Sciatic nerve (tissue), 2 donors: ENCODE data around the gene ARL5C. TPM values are rescaled to one million over a fixed set of nuclear protein-coding genes. Genes with fewer than 3 reads are reported as not detected.

Experiments
- ATAC-seq: fragments of 200-7000 bp; cut with Tn5 transposase; one replicate; pipeline ENCODE4 v1.9.1; 2020; ENCODE audit warnings: mild to moderate bottlenecking, moderate library complexity
- DNase-seq: peaks from one replicate; pipeline ENCODE4 v3.0.0-alpha.2; 2020; ENCODE audit warnings: low spot score
- intact Hi-C: fragments of 100-400 bp; cut with DNase I; formaldehyde crosslinking; loops from one replicate; pipeline ENCODE4 v1.14.2; 2022
- total RNA-seq: library from RNA; stranded (reverse); fragmentation: NEBNext Ultra II Directional; extraction: Animal tissue kit (Norgen Biotek cat#: 25700); gene quantifications from one replicate; pipeline ENCODE4 v1.2.1, GENCODE V29; 2021
- donor health status: DM: no; HTN: no; CAD: no.
- donor health status: DM: no; HTN: no; CAD: no.

ARL5C gene
- total RNA-seq, 1 donor from 2014 or later = not detected

DNA sequence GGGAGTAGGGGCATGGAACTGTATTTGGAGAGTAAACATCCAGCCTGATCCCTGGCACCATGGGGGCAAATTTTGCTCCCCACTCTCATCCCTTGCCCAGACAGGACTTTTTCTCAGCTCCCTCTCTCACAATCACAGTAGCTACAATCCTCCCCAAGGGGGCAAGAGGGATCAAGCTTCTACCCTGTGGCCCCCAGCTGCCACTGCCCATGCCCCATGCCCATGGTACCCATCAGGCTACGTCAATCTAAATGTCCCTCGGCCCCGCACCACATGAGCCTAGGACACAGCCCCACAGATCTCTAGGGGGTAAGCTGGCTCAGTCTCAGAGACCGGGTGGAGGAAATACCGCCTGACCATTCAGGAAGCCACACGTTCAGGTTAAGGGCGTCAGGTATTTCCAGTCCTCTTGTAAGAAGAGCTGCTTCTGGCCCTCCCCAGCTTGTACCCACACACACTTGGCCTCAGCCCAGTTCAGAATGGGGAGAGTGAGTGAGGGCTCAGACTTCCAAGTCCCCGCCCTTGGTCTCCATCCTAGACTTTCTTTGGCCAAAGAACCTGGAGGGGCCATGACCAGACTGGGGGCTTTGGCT, 29.7 kb upstream of the ARL5C start:
- no peak for ATAC-seq
- DNase-seq = no peak
- intact Hi-C loops = no loop called here

DNA sequence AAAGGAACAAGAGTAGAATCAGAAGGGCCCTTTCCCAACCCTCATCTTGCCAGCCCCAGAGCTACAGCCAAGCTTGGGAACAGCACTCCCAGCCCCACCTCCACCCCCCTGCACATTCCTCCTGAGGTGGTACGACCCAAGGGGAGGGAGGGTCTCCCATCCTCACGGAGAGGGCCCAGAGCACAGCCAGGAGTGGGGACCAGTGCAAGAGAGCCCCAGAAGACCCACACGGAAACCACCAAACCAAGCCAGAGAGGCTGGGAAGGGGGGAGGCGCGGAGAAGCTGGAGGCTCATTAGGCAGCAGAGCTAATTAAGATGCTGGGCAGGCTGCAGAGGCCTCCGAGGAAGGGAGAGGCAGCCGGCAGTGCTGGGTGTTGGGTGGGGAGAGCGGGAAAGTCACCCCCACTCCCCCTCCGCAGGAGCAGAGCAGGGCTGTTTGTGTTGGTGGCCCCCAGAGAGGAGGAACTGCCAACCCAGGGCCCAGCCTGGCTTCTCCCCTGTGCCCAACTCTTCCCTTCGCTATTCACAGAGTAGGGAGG, 29.1 kb upstream of the ARL5C start:
- DNase-seq (no peak), ATAC-seq (no peak)
- intact Hi-C loops = no loop called here

DNA sequence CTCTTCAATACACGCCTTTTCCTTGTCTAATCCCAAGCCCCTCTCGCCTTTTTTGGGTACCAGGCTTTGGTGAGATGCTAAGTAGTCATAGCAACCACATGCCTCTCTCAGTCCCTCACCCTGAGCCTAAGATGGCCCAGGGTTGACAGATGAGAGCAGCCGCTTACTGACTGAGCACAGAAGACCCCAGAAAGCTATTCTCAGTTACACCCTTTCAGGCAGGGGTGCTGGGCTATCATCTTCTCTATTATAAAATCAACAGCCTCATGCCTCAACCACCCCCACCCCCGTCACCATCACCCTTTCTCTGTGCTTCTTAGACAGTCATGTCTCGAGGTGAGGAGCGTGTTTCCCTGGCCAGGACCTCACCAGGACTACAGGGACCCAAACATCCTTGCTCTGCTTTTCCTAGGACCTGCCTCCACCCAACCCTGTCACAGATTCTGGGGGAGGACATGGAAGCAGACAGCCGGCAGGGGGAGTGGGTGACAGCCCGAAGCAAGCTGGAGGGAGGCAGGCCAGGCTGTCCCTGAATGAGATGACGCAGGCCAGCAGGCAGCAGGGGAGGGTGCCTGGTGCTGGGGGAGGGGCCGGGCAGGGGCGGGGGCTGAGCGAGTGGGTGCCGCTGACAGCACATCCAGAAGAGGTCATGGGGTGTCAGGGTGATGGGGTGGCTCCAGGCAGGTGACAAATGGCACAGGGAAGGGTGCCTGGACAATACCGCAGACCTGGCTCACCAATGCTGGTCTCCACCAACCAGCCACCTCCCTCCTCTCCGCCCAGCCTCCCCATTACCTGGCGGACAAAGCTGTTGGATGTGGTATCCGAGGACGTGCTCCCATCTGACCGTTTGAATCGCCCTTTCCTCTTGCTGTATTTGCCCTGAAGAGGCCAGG, 28.4 kb upstream of the ARL5C start:
- ATAC-seq (peak; percentile 31), DNase-seq (no peak)
- intact Hi-C loops = no loop called here

DNA sequence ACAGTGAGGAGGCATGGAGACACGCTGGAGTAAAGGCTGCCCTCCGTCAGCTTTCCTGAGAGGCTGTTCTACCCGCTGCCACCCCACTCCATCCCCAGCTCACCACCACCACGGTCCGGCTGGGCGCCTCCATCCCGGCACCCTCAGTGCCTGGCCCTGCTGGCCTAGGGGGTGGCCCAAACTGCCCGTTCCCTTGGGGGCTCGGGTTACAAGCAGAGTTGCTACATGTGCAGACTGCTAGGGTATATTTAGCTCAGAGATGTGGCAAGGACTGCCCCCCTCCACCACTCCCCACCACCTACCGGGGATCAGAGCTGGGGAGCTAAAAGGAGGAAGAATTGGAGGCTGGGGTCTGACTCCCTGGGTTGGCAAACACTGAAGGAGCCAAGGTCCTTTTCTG, 27.4 kb upstream of the ARL5C start:
- no peak for ATAC-seq
- intact Hi-C loops = no loop called here
- DNase-seq = no peak

DNA sequence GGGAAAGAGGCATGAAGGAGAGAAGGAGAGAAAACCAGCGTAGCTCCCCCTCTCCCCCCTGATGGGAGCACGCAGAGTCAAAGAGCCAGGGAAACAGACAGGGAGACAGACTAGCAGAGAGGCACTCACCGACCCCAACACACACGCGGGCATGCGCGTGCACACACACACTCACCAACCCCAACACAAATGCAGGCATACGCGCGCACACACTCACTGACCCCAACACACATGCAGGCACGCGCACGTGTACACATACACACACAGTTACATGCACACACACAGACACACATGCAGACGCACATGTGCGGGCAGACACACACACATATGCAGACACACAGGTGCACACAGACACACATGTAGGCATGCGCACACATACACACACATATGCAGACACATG, 26.9 kb upstream of the ARL5C start:
- ATAC-seq (no peak), DNase-seq (no peak)
- intact Hi-C loops = no loop called here

DNA sequence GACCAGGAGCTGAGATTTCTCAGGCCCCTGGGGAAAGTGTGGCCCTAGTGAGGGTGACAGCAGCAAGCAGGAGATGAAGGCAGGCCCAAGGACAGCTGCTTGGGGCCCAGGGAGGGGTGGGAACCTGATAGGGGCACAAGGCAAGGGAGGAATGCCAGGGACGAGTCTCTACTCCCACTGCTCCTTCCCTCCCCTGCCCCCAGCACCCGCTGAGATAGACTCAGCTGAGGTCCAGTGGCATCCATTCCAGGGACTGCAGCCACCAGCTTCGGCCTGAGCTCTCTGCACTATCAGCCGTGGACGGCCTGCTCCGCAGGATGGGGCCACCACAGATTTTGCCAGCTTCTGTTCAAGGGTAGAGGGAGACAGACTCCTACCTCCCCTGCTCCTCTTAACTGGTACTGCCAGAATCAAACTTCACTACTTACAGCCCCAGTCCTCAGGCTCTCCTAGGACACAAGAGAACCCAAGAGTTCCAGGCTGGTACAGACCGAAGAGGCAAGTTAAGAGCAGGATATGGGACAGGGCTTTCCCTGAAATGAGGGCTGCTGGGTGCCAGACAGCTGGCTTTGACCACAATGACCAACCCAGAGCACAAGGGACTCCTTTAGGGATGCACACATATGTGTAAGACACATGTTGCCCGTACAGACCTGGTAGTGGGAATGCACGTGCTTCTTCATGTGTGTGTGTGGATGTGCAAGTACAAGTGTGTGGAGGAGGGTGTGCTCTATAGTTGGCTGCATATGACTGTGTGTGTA, 26.0 kb upstream of the ARL5C start:
- intact Hi-C loops = no loop called here
- no peak for ATAC-seq
- no peak for DNase-seq

DNA sequence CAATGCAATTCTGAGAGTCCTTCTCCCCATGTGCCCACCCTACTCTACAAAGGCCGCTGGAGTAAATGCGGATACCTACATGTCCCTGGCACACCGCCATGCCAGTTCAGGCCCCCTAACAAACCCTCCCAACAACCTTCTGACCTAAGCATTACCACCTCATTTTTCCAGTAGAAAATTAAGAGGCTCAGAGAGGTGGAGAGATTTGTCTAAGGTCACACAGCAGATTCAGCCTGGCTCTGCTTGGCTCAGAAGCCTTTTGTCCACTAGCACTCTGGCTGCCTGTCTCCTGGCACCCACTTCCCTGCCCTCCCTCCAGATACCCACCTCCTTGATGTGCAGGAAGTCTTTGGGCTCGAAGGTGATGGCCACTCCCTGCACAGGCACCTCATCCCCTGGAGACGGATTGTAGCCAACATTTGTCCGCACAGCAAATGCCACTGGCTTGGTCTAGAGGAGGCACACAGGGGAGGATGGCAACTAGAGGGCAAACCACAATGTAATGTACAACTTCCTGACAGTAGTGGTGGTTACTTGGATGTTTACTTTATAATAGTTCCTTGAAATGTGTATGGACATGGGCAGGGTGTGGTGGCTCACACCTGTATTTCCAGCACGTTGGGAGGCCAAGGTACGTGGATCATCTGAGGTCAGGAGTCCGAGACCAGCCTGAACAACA, 21.3 kb upstream of the ARL5C start:
- intact Hi-C loops = no loop called here
- no peak for ATAC-seq
- no peak for DNase-seq

DNA sequence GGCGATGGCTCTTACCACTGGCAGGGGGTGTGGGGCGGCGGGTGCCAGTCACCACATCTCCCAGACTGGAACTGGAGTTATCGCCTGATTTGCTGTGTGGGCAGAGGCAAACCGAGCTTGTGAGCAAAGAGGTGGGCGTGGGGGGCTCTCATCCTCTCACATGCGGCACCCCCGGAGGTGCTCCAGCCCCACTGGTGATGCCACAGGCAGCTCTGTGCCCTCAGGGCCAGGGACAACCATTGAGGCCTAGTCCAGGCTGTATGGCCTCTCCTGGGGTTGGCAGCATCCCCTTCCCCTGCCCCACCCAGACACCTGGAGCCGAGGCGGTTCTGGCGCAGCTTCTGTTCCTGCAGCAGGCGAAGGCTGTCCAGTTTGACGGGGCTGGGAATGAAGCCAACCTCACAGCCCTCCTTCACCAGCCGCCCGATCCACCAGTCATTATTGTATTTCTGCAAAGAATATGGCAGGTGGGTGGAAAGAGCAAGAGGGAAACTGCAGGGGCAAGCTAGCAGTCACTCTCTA, 20.6 kb upstream of the ARL5C start:
- DNase-seq (no peak), ATAC-seq (no peak)
- intact Hi-C loops = no loop called here

DNA sequence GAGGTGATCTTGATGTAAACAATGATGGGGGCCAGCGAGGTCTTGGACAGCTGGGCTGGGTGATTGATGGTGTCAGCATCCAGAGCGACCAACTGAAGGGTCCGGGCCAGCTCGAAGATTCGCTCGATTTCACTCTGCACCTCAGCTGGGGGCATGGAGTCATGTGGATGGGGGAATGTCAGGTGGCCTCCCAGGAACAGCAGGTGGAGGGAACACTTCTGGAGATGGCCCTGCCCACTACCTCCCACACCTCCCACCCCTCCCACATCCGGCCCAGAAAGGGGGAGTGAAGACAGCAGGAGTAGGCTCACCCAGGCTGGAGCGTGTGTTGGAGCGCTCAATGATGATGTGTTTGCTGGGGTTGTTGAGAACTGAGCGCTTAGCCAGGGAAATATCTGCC, 17.8 kb upstream of the ARL5C start:
- no peak for ATAC-seq
- no peak for DNase-seq
- intact Hi-C loops = no loop called here

DNA sequence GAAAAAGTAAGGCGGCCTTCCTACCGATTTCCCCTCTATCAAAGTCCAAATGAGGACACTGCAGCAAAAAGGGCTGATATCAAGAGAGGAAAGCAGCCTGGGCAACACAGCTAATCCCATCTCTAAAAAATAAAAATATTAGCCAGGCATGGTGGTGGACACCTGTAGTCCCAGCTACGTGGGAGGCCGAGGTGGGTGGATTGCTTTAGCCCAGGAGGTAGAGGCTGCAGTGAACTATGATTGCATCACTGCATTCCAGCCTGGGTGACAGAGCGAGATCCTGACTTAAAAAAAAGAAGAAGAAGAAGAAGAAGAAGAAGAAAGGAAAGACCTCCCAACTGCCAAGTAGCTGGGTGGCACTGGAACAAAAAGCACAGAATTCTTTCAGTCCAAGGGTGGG, 17.1 kb upstream of the ARL5C start:
- no peak for ATAC-seq
- DNase-seq = no peak
- intact Hi-C loops = no loop called here

DNA sequence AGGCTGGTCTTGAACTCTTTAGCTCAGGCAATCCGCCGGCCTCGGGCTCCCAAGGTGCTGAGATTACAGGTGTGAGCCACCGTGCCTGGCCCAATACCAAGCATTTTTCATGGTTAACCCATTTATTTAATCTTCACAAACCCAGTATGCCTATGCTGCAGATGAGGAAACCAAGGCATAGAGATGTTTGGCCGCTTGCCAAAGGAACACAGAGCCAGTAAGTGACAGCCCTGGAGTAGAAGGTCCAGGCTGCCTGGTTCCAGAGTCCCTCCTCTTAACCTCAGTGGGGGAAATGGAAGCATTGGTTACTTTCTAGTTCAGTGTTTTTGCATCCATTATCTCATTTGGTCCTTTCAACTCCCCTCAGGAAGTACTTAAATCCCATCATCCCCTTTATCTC, 15.3 kb upstream of the ARL5C start:
- DNase-seq (no peak), ATAC-seq (no peak)
- intact Hi-C loops = no loop called here

DNA sequence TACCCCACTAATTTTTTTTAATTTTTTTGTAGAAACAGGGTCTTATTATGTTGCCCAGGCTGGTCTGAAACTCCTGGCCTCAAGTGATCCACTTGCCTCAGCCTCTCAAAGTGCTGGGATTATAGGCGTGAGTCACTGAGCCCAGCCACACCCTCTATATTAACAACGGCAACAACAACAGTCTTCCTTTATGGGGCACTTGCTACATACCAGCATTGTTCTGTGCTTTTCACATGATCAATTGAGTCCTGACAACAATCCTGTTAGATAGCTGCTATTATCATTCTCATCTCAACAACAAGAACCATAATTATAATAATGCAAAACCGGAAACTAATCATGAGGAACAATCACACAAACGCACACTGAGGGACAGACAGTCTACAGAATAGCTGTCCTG, 12.6 kb upstream of the ARL5C start:
- intact Hi-C loops = no loop called here
- no peak for DNase-seq
- ATAC-seq = no peak

DNA sequence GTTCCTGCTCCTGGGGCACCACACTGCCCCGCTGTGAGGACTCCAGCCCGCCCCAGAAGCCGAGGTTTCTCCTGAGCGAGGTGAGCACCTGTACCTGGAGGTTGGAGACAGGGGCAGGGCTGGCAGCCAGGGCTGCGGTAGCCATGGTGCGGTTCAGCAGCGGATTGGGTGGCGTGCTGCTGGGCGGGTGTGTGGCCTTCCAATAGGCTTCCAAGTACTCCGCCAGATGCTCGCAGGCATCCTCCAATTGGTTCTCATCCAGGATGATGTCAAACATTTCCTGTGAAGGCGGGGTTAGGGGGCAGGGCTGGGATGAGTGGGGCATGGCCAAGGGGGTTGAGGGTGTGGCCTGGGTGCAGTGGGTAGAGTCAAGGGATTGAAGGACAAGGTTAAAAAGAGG, 11.3 kb upstream of the ARL5C start:
- ATAC-seq (no peak), DNase-seq (no peak)
- intact Hi-C loops = no loop called here

DNA sequence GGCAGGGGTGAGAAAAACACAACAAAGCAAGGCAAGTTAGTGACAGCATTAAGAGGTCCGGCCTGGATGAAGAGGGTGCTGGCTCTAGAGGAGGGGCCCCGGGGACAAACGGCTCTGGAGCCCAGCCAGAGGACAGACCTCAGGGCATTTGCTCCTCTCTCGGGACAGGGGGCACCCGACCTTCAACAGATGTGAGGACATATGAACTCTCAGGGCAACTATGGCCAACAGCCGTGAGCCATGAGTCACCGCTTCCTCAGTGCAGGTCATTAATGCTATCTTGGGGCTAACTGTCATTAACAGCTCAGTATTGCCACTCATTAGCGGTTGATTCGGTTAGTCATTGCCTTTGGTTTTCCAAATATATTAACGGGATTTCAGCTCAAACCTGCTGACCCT, 9.7 kb upstream of the ARL5C start:
- intact Hi-C loops = no loop called here
- no peak for ATAC-seq
- DNase-seq = no peak

DNA sequence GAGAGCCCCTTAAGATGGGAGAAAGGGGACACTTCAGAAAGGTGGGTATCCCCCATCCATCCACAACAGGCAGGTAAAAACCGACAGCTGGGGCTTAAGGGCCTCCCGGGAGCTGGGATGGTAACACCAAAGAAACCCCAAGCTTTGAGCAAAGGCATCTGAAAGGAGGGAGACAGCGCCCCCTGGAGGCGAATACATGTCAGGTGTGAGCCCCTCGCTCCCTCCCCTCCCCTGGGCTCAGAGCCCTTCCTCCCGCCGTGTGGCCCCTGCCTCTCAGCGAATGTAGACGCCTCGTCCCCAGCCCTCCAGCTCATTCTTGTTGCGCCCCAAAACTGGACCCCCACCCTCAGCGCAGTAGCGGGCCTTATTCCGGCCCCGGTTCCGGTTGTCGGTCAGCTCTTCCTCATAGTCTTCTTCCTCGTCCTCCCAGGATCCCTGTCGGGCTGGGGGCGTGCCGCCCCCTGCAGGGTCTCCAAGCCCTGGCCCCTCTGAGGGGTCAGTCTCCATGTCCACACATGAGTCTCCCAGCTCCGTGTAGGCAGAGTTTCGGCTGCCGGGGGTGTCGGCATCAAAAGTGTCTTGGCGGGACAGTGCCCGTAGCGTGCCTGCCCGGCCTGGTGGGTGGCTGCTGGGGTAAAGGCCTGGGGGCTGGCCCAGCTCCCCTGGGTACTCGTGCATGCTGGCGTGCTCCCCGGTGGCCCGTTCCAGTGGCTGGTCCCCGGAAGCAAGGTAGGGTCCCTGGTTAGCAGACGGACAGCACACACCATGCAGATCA, 9.1 kb upstream of the ARL5C start:
- ATAC-seq (peak; percentile 91), DNase-seq (peak; percentile 89)
- intact Hi-C loops = no loop called here

DNA sequence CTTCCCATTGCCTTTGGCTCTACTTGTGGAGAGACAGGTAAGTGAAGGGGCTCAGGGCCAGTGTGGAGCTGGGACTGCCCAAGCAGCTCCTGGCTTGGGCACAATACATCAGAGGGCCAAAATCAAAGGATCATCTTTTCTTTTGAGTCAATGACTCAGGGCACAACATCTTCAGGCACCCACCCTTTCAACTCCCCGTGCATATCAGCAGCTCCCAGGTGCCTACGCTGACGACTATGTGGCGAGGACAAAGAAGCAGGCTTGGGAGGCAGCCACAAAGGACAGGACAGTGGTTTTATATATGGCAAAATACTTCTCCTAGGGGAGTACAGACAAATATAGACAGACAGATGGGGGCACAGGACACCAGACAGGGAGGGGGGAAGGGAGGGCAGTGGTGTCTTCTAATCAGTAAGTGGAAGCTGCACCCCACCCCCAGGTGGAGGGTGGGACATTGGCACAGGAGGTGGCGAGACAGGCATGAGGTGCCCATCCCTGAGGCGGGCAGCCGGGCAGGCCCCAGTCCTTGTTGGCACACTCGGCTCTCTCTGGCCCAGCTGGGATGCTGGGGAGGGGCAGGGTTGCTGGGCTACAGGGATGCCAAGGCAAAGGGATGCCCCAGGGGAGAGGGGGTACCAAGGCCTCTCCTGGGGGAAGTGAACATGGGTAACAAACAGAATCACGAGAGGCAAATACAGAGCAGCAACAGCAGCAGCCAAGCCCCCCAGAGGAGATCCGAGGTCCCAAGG, 7.7 kb upstream of the ARL5C start:
- no peak for ATAC-seq
- intact Hi-C loops = no loop called here
- DNase-seq = no peak

DNA sequence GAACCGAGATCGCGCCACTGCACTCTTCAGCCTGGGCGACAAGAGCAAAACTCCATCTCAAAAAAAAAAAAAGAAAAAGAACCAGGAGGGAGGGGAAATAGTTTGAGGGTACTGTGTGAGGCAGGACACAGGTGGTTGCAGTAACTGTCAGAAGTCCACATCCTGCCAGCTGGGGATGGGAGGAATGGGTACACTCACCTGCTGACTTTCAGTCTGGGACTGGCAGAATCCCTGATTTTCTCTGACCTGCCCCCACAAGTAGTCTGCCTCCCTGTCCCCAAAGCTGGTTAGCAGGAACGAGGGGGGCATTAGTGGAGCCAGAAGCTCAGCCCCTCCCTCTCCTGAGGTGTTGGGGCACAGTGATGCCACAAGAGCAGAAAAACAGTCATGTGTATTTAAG, 7.1 kb upstream of the ARL5C start:
- no peak for DNase-seq
- intact Hi-C loops = no loop called here
- ATAC-seq = no peak

DNA sequence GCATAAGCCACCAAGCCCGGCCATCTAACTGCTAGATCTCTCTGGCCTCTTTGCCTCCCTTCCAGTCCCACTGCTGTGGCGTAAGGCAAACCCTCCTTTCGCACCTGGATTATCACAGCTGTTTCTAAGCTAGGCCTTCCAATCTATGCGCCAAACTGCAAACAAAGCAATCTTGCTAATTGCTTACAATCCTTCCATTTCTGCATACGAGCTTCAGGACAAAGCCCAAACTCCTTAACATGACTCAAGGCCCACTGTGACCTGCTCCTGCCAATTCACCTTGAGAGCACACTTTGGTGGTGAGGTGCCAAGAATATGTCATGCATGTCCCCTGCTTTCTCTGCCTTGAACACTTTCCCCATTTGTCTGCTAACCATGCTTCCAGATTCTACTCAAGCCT, 6.0 kb upstream of the ARL5C start:
- DNase-seq = no peak
- intact Hi-C loops = no loop called here
- ATAC-seq = no peak
